C4-2B (cell line): ENCODE results near the gene PTPRM.

Experiments
- ZFX ChIP-seq: fragments of 450-650 bp; IDR thresholded peaks from 2 replicates; pipeline ENCODE4 v1.6.1; 2017
- TF ChIP-seq, protein P1 (sequence below): fragments of 450-650 bp; conservative IDR thresholded peaks from 2 replicates; pipeline ENCODE4 v1.5.1; 2017; ENCODE audit warnings: mild to moderate bottlenecking

GRCh38 chr18:7957297-7957696, 390.2 kb downstream of the PTPRM start:
- TF ChIP-seq, protein P1, sequence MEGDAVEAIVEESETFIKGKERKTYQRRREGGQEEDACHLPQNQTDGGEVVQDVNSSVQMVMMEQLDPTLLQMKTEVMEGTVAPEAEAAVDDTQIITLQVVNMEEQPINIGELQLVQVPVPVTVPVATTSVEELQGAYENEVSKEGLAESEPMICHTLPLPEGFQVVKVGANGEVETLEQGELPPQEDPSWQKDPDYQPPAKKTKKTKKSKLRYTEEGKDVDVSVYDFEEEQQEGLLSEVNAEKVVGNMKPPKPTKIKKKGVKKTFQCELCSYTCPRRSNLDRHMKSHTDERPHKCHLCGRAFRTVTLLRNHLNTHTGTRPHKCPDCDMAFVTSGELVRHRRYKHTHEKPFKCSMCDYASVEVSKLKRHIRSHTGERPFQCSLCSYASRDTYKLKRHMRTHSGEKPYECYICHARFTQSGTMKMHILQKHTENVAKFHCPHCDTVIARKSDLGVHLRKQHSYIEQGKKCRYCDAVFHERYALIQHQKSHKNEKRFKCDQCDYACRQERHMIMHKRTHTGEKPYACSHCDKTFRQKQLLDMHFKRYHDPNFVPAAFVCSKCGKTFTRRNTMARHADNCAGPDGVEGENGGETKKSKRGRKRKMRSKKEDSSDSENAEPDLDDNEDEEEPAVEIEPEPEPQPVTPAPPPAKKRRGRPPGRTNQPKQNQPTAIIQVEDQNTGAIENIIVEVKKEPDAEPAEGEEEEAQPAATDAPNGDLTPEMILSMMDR, result no peak
- no peak for TF ChIP-seq ZFX
